HepG2 (cell line): Measurements from ENCODE around the gene LSMEM2. TPM values are rescaled to one million over a fixed set of nuclear protein-coding genes. Genes with fewer than 3 reads are reported as not detected.

ENCODE experiments used
- CREBL2 ChIP-seq: sonication (generic); formaldehyde crosslinking; IDR thresholded peaks from 2 replicates; pipeline ENCODE4 v1.8.1; 2023; ENCODE audit warnings: missing genetic modification reagents, mild to moderate bottlenecking, borderline replicate concordance
- FOXK1 ChIP-seq: sonication (generic); formaldehyde crosslinking; IDR thresholded peaks from 2 replicates; pipeline ENCODE4 v1.4.0; 2020; ENCODE audit warnings: low read depth, missing genetic modification reagents, borderline replicate concordance
- HOXA5 ChIP-seq: sonication (generic); formaldehyde crosslinking; IDR thresholded peaks from 2 replicates; pipeline ENCODE4 v1.4.0; 2020; ENCODE audit warnings: missing genetic modification reagents
- JUNB ChIP-seq: sonication (generic); formaldehyde crosslinking; IDR thresholded peaks from 2 replicates; pipeline ENCODE4 v1.8.0; 2022; ENCODE audit warnings: missing genetic modification reagents, mild to moderate bottlenecking, borderline replicate concordance
- LCORL ChIP-seq, 2 experiments: fragments of 450-650 bp in 1 of 2; sonication (generic) in 1 of 2; formaldehyde crosslinking in 1 of 2; IDR thresholded peaks; 2 replicates each; pipeline versions ENCODE4 v1.5.0 to v1.6.1; 2017 to 2020; ENCODE audit warnings: antibody characterized with exemption in 1 of 2, missing genetic modification reagents in 1 of 2
- MAZ ChIP-seq, 2 experiments: sonication (generic) in 1 of 2; formaldehyde crosslinking in 1 of 2; IDR thresholded peaks; 2 replicates each; pipeline versions ENCODE4 v1.5.0 to v1.6.1; 2012 to 2020; ENCODE audit warnings: low read depth in 2 of 2, mild to moderate bottlenecking in 2 of 2, borderline replicate concordance in 1 of 2, improper control_type of control experiment in 1 of 2, low read length in 1 of 2, missing genetic modification reagents in 1 of 2, moderate library complexity in 1 of 2
- RCOR2 ChIP-seq: IDR thresholded peaks from 2 replicates; pipeline ENCODE4 v1.6.1; 2016; ENCODE audit warnings: missing biosample characterization, missing genetic modification reagents
- TAF15 ChIP-seq: fragments of 200-400 bp; formaldehyde crosslinking; IDR thresholded peaks from one replicate; pipeline ENCODE4 v1.6.1; 2018; ENCODE audit warnings: mild to moderate bottlenecking, low read depth, low read length; ENCODE audit not compliant: poor library complexity, severe bottlenecking
- TFE3 ChIP-seq: IDR thresholded peaks from 2 replicates; pipeline ENCODE4 v1.6.1; 2016
- ZKSCAN1 ChIP-seq: fragments of 150-350 bp; IDR thresholded peaks from 2 replicates; pipeline ENCODE4 v1.6.1; 2014; ENCODE audit warnings: low read length
- ZNF510 ChIP-seq: sonication (generic); formaldehyde crosslinking; IDR thresholded peaks from 2 replicates; pipeline ENCODE4 v1.4.0; 2020; ENCODE audit warnings: low read depth, mild to moderate bottlenecking, missing genetic modification reagents
- ZNF704 ChIP-seq: sonication (generic); formaldehyde crosslinking; IDR thresholded peaks from 2 replicates; pipeline ENCODE4 v1.8.1; 2023; ENCODE audit warnings: mild to moderate bottlenecking, inconsistent platforms, moderate library complexity, missing genetic modification reagents, borderline replicate concordance
- ZNF781 ChIP-seq: sonication (generic); formaldehyde crosslinking; IDR thresholded peaks from 2 replicates; pipeline ENCODE4 v1.5.1; 2020; ENCODE audit warnings: borderline replicate concordance, mild to moderate bottlenecking, missing genetic modification reagents; ENCODE audit errors: not compliant biosample characterization
- polyA plus RNA-seq, 8 experiments: library from polyadenylated mRNA; depleted of rRNA in 3 of 8; stranded (reverse) in 7 of 8; unstranded in 1 of 8; fragments of >200 nt; fragmentation: Illumina TruSeq in 4 of 8; extraction: Trizol in 4 of 8; gene quantifications; 2 replicates each; pipeline versions ENCODE4 v1.2.1 to v1.2.3, GENCODE V29; 2011 to 2016; ENCODE audit warnings: low read depth in 4 of 8, missing spikeins in 1 of 8, mixed read lengths in 1 of 8; ENCODE audit not compliant: insufficient read depth in 1 of 8
- total RNA-seq, 5 experiments: library from RNA; depleted of rRNA; stranded (reverse); fragments of >200 nt; fragmentation: Illumina TruSeq; extraction: Trizol; gene quantifications; 2 replicates each; pipeline ENCODE4 v1.2.3, GENCODE V29; 2016; ENCODE audit warnings: low read depth in 1 of 5
- TF ChIP-seq, protein P1 (sequence below): sonication (generic); formaldehyde crosslinking; IDR thresholded peaks from 2 replicates; pipeline ENCODE4 v1.5.0; 2020; ENCODE audit warnings: mild to moderate bottlenecking, missing genetic modification reagents, moderate library complexity
- TF ChIP-seq, protein P2 (sequence below): sonication (generic); formaldehyde crosslinking; IDR thresholded peaks from 2 replicates; pipeline ENCODE4 v1.4.0; 2020; ENCODE audit warnings: missing genetic modification reagents
- TF ChIP-seq, protein P3 (sequence below): sonication (generic); formaldehyde crosslinking; IDR thresholded peaks from 2 replicates; pipeline ENCODE4 v1.5.0; 2020; ENCODE audit warnings: mild to moderate bottlenecking, missing genetic modification reagents

LSMEM2 gene
- total and polyA plus RNA-seq, 2 of the 13 experiments (the other 11 are each of a cell fraction or from before 2014, with no cell fraction given): 0.07 to 0.41 TPM

- TF ChIP-seq, protein P1, sequence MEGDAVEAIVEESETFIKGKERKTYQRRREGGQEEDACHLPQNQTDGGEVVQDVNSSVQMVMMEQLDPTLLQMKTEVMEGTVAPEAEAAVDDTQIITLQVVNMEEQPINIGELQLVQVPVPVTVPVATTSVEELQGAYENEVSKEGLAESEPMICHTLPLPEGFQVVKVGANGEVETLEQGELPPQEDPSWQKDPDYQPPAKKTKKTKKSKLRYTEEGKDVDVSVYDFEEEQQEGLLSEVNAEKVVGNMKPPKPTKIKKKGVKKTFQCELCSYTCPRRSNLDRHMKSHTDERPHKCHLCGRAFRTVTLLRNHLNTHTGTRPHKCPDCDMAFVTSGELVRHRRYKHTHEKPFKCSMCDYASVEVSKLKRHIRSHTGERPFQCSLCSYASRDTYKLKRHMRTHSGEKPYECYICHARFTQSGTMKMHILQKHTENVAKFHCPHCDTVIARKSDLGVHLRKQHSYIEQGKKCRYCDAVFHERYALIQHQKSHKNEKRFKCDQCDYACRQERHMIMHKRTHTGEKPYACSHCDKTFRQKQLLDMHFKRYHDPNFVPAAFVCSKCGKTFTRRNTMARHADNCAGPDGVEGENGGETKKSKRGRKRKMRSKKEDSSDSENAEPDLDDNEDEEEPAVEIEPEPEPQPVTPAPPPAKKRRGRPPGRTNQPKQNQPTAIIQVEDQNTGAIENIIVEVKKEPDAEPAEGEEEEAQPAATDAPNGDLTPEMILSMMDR (CRISPR knock-in tag): peak; percentile 99
- TF ChIP-seq, protein P2, sequence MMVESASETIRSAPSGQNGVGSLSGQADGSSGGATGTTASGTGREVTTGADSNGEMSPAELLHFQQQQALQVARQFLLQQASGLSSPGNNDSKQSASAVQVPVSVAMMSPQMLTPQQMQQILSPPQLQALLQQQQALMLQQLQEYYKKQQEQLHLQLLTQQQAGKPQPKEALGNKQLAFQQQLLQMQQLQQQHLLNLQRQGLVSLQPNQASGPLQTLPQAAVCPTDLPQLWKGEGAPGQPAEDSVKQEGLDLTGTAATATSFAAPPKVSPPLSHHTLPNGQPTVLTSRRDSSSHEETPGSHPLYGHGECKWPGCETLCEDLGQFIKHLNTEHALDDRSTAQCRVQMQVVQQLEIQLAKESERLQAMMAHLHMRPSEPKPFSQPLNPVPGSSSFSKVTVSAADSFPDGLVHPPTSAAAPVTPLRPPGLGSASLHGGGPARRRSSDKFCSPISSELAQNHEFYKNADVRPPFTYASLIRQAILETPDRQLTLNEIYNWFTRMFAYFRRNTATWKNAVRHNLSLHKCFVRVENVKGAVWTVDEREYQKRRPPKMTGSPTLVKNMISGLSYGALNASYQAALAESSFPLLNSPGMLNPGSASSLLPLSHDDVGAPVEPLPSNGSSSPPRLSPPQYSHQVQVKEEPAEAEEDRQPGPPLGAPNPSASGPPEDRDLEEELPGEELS (CRISPR knock-in tag): 0 out of 2 replicates have a peak, but pooled peaks have one; percentile 35
- no peak for TF ChIP-seq JUNB (CRISPR knock-in tag)
- no peak for TF ChIP-seq LCORL (IDR thresholded peaks at IDR 0.05)
- peak; percentile 43; the same call in 1 of the 2 replicates for TF ChIP-seq LCORL (CRISPR knock-in tag; IDR thresholded peaks at IDR 0.05)
- TF ChIP-seq ZNF704 (CRISPR knock-in tag): no peak
- 0 out of 2 replicates have a peak, but pooled peaks have one; percentile 32 for TF ChIP-seq RCOR2 (CRISPR knock-in tag)
- no peak for TF ChIP-seq ZNF510 (CRISPR knock-in tag)
- TF ChIP-seq ZNF781 (CRISPR knock-in tag): peak; percentile 32
- peak; percentile 44; the same call in 1 of the 2 replicates for TF ChIP-seq FOXK1 (CRISPR knock-in tag)
- TF ChIP-seq ZKSCAN1: no peak
- TF ChIP-seq CREBL2 (CRISPR knock-in tag): no peak
- TF ChIP-seq, protein P3, sequence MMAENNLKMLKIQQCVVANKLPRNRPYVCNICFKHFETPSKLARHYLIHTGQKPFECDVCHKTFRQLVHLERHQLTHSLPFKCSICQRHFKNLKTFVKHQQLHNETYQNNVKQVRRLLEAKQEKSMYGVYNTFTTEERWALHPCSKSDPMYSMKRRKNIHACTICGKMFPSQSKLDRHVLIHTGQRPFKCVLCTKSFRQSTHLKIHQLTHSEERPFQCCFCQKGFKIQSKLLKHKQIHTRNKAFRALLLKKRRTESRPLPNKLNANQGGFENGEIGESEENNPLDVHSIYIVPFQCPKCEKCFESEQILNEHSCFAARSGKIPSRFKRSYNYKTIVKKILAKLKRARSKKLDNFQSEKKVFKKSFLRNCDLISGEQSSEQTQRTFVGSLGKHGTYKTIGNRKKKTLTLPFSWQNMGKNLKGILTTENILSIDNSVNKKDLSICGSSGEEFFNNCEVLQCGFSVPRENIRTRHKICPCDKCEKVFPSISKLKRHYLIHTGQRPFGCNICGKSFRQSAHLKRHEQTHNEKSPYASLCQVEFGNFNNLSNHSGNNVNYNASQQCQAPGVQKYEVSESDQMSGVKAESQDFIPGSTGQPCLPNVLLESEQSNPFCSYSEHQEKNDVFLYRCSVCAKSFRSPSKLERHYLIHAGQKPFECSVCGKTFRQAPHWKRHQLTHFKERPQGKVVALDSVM (CRISPR knock-in tag): no peak
- peak; percentile 63; the same call in 1 of the 2 replicates for TF ChIP-seq HOXA5 (CRISPR knock-in tag)
- no peak for TF ChIP-seq TAF15
- peak; percentile 65; the same call in 1 of the 2 replicates for TF ChIP-seq MAZ (IDR thresholded peaks at IDR 0.05; ENCODE audit: borderline replicate concordance, low read depth, low read length)
- peak; percentile 70; the same call in 1 of the 2 replicates for TF ChIP-seq MAZ (CRISPR knock-in tag; IDR thresholded peaks at IDR 0.05; ENCODE audit: low read depth)
- TF ChIP-seq TFE3 (CRISPR knock-in tag): no peak
These were observed 45.6 kb downstream of the LSMEM2 start (continued) for GRCh38 chr3:50324351-50325112.
